Right cardiac atrium (tissue), 5 donors: ENCODE measurements around the gene HMOX1. TPM values are rescaled to one million over a fixed set of nuclear protein-coding genes. Genes with fewer than 3 reads are reported as not detected.

Experiments used
- ATAC-seq, 2 donors: fragments of 200-7000 bp; cut with Tn5 transposase; one replicate each; pipeline versions ENCODE4 v1.8.0 to v1.9.1; 2020; ENCODE audit warnings: moderate library complexity in 2 of 2, mild to moderate bottlenecking in 1 of 2
- DNase-seq, 3 donors: peaks; one replicate each; pipeline ENCODE4 v3.0.0-alpha.2; 2020
- H3K27ac ChIP-seq: one replicate; pipeline ENCODE4 v1.5.1; 2013; ENCODE audit warnings: mild to moderate bottlenecking, low read length, control low read depth, moderate library complexity
- H3K27me3 ChIP-seq: one replicate; pipeline ENCODE4 v1.6.1; 2013; ENCODE audit not compliant: control insufficient read depth, insufficient read depth
- H3K4me1 ChIP-seq: one replicate; pipeline ENCODE4 v1.6.1; 2013; ENCODE audit warnings: low read length; ENCODE audit not compliant: control insufficient read depth, insufficient read depth
- H3K4me3 ChIP-seq: one replicate; pipeline ENCODE4 v1.5.1; 2013; ENCODE audit warnings: low read length, control low read depth
- H3K9me3 ChIP-seq: one replicate; pipeline ENCODE4 v1.6.1; 2013; ENCODE audit warnings: low read length; ENCODE audit not compliant: control insufficient read depth
- WGBS: extraction: QIAGEN DNeasy Blood & Tissue Kit; methylation state at CpG from one replicate; pipeline ENCODE4 v1.1.7; 2013; 5-methylcytosine and 5-hydroxymethylcytosine counted together
- intact Hi-C, 4 donors: fragments of 100-400 bp; cut with DNase I; formaldehyde crosslinking; loops; one replicate each; pipeline versions ENCODE4 v1.11.0 to v1.14.0; 2022 to 2023
- polyA plus RNA-seq: library from polyadenylated mRNA; stranded (reverse); fragments of 200-250 nt; gene quantifications from one replicate; pipeline ENCODE4 v1.2.3, GENCODE V29; 2013
- total RNA-seq, 4 donors: library from RNA; stranded (reverse); fragmentation: NEBNext Ultra II Directional; extraction: Animal tissue kit (Norgen Biotek cat#: 25700); gene quantifications; one replicate each; pipeline ENCODE4 v1.2.1, GENCODE V29; 2021
- donor health status: healthy with polysubstance abuse.
- donor health status: DM: no; HTN: yes; CAD: no.
- donor health status: DM: no; HTN: no; CAD: no.
- donor health status: DM: no; HTN: yes; CAD: no; lungs with severe emphysema.
- donor health status: DM: yes; HTN: yes; CAD: no.

HMOX1 gene
- total and polyA plus RNA-seq, 5 donors, result 6.1 to 10.8 (median 9.1) TPM

DNA sequence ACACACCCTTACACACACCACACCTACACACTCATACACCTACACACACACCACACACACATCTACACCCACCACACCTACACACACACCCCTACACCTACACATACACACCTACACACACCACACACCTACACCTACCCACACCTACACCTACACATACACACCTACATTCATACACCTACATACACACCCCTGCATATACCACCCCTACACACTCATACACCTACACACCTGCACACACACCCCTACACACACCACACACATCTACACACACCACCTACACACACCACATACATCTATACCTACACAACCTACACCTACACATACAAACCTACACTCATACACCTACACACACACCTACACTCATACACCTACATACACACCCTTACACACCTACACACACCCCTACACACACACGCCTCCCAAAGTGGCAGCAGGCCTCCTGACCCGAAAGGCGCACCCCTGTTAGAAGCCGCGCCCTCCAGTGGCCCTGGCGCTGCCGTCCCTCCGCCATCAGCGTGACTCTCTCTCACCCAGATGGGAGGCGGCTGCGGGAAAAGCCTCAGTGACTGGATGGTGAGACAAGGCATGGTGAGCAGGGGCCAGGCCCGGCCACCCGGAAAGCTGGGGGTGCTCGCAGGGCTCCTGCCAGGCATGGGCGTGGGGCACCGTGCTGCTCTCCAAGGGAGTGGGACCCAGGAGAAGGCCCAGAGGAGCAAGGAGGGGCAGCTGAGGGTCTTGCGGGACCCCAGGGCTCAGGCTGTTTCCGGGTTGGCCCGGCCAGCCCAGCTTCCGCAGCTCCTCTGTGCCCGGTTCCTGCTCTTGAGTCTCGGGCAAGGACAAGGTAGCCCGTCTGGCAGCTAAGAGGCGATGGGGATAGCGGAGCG lies 37.0 kb upstream of the HMOX1 start:
- no peak for ATAC-seq
- peak in 1 of 3 donors; percentile 49 for DNase-seq
- Histone ChIP-seq H3K9me3 (no peaks in the 10 kb centered on the region), H3K27ac (no peak overlapping the region), H3K4me3 (no peak overlapping the region), H3K27me3 (no peaks in the 10 kb centered on the region), H3K4me1 (no peaks in the 10 kb centered on the region)
- intact Hi-C loops, result no loop called here
- 96% methylated on average over 26 of the region's 26 CpGs for WGBS

DNA sequence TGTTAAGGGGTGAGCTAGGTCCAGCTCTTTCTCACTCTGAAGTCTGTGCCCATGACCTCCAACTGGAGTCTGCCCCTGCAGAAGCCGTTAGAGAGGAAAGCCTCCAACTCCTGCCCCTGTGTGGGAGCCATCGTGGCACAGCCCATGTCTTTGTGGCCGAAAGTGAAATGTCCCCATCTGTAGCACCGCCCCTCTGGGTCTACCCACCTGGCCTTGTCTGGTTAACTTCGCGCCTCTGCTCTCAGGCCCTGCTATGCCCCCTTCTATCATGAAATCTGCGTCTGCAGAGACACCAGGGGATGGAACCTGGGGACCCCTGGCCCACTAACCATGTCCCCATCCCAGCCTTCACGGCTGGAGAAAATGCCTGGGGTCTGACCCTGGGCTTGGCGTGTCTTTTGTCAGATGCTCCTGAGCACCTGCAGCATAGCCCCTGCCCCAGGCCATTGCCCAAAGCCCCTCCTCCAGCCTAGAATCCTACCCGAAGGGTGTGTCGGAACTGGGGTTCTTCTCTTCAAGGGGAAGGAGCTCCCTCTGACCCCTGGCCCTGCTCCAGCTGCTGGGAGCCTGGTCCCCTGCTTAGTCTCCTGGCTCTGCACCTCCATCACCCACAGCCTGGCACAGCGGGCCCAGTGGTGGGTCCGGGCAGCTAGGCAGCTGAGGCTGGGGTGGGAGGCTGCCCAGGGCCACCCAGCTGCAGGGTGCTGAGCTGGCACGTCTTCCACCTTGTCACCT lies 35.8 kb upstream of the HMOX1 start:
- H3K4me3 ChIP-seq, result no peak overlapping the region
- no peak overlapping the region for H3K27ac ChIP-seq
- DNase-seq (no peak), ATAC-seq (no peak)
- H3K27me3 ChIP-seq, result no peaks in the 10 kb centered on the region
- no peaks in the 10 kb centered on the region for H3K9me3 ChIP-seq
- intact Hi-C loops, result no loop called here
- 89% methylated on average over 14 of the region's 14 CpGs for WGBS
- H3K4me1 ChIP-seq, result no peaks in the 10 kb centered on the region

- peaks cover 2% of the 10 kb centered on the region for H3K4me1 ChIP-seq
- H3K4me3 ChIP-seq, result no peak overlapping the region
- no peaks in the 10 kb centered on the region for H3K27me3 ChIP-seq
- no peak overlapping the region for H3K27ac ChIP-seq
- ATAC-seq (no peak), DNase-seq (peak in 1 of 3 donors; percentile 42)
- no peaks in the 10 kb centered on the region for H3K9me3 ChIP-seq
- 92% methylated on average over 11 of the region's 11 CpGs for WGBS
- intact Hi-C loops, result no loop called here
Measured at GRCh38 chr22:35345808-35346505, 34.9 kb upstream of the HMOX1 start.

GRCh38 chr22:35346596-35347220 lies 34.2 kb upstream of the HMOX1 start:
- 84% methylated on average over 19 of the region's 19 CpGs for WGBS
- DNase-seq, result peak in 1 of 3 donors; percentile 62

DNA sequence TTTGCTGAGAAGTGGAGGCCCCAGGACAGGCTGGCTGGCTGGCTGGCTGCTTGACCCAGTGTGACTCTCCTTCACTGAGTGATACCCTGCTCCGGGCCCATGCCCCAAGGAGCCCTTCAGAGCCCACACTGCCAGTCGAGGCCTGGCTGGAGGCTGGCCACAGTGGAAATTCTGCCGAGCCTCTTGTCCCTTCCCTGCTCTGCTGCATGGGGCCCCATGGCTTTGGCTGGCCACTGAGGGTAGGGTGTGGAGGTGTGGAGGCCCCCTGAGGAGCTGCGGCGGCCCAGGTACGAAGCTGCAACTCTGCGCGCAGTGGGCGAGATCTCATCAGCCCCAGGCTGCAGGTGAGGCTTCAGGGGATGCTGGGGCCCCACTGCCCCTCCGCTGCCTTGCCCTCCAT lies 33.4 kb upstream of the HMOX1 start:
- intact Hi-C loops, result no loop called here

More at GRCh38 chr22:35346596-35347220, 34.2 kb upstream of the HMOX1 start:
- ATAC-seq, result no peak
- Histone ChIP-seq H3K4me1 (peaks cover 2% of the 10 kb centered on the region), H3K27me3 (no peaks in the 10 kb centered on the region), H3K9me3 (no peaks in the 10 kb centered on the region), H3K27ac (no peak overlapping the region), H3K4me3 (no peak overlapping the region)
- intact Hi-C loops, result no loop called here

DNA sequence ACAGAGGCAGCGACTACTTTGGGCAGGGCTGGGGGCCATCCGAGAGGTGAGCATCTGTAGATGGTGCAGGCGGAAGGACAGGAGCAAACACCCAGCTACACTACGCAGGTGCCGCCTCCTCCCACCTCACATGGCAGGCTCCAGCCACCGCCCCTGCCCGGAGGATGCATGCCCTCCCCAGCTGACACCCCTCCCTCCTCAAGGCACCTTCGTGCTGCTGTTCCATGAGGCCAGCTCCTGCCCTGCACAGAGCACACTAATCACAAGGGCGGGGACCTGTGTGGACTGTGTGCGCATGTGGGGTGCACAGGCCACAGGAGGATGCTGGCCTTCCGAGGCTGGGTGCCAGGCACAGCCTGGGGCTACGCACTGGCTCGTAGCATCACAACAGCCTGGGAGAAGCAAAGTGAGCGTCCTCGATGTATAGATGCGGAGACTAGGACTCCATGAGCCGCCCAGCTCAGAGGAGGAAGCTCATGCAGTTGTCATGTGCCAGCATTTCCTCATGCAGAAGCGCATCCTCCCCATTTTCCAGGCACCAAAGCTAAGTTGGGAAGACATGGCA lies 32.8 kb upstream of the HMOX1 start:
- no peak overlapping the region for H3K27ac ChIP-seq
- H3K27me3 ChIP-seq, result no peaks in the 10 kb centered on the region
- DNase-seq (peak in 1 of 3 donors; percentile 56), ATAC-seq (no peak)
- peaks cover 2% of the 10 kb centered on the region for H3K4me1 ChIP-seq
- intact Hi-C loops, result no loop called here
- H3K9me3 ChIP-seq, result no peaks in the 10 kb centered on the region
- H3K4me3 ChIP-seq, result no peak overlapping the region
- 92% methylated on average over 18 of the region's 18 CpGs for WGBS

More for the DNA sequence above, 33.4 kb upstream of the HMOX1 start:
- Histone ChIP-seq H3K4me3 (no peak overlapping the region), H3K27ac (no peak overlapping the region), H3K27me3 (no peaks in the 10 kb centered on the region), H3K4me1 (peaks cover 2% of the 10 kb centered on the region), H3K9me3 (no peaks in the 10 kb centered on the region)
- DNase-seq (peak in 1 of 3 donors; percentile 53), ATAC-seq (no peak)
- 88% methylated on average over 10 of the region's 10 CpGs for WGBS

- ATAC-seq, result no peak
- H3K4me1 ChIP-seq, result peaks cover 2% of the 10 kb centered on the region
- intact Hi-C loops, result no loop called here
- no peaks in the 10 kb centered on the region for H3K27me3 ChIP-seq
- no peak overlapping the region for H3K4me3 ChIP-seq
- H3K9me3 ChIP-seq, result no peaks in the 10 kb centered on the region
- 93% methylated on average over 5 of the region's 5 CpGs for WGBS
- peak in 1 of 3 donors; percentile 57 for DNase-seq
- no peak overlapping the region for H3K27ac ChIP-seq
Measured at GRCh38 chr22:35348703-35349102, 32.2 kb upstream of the HMOX1 start.

DNA sequence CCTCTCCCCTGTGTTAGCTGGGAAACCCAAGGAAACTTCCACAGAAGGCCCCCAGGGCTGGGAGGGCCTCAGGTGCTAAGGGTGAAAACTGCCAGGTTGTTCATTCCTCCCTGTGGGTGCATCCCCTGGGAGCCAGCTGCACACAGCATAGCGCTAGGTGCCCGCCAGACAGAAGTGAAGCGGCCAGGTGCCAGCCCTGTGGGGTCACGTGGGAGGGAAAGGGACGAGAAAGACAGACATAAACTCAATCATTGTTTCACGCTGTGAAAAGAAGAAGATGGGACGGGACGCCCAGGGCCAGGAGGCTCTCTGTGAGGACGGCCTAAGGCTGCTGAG lies 31.6 kb upstream of the HMOX1 start:
- no peak for ATAC-seq
- Histone ChIP-seq H3K4me3 (no peak overlapping the region), H3K27me3 (no peaks in the 10 kb centered on the region), H3K9me3 (no peaks in the 10 kb centered on the region), H3K27ac (no peak overlapping the region), H3K4me1 (peaks cover 2% of the 10 kb centered on the region)
- intact Hi-C loops, result no loop called here
- DNase-seq, result peak in 1 of 3 donors; percentile 73
- WGBS, result 57% methylated on average over 9 of the region's 9 CpGs

GRCh38 chr22:35349704-35350538 lies 31.0 kb upstream of the HMOX1 start:
- WGBS, result 51% methylated on average over 17 of the region's 17 CpGs

More at GRCh38 chr22:35349704-35350538, 31.0 kb upstream of the HMOX1 start:
- DNase-seq, result peak in 1 of 3 donors; percentile 57
- H3K4me1 ChIP-seq, result peaks cover 2% of the 10 kb centered on the region
- peak overlapping the region; percentile 25 for H3K27ac ChIP-seq
- H3K4me3 ChIP-seq, result no peak overlapping the region
- ATAC-seq, result peak in 1 of 2 donors; percentile 0
- H3K27me3 ChIP-seq, result no peaks in the 10 kb centered on the region
- intact Hi-C loops, result loop anchor here in 3 of 4 donors (5.0 to 10.0 kb wide), 2 partner anchors 232 to 235 kb away; no protein-coding TSS in a partner anchor
- H3K9me3 ChIP-seq, result no peaks in the 10 kb centered on the region
